HG02981 (cell line): ENCODE data around the gene TRPV4.

Experiments used
- ATAC-seq: cut with Tn5 transposase; IDR thresholded peaks from one replicate; pipeline ENCODE4 v1.9.1; 2021; ENCODE audit warnings: mild to moderate bottlenecking, moderate library complexity; ENCODE audit not compliant: unreplicated experiment

TRPV4 gene

DNA sequence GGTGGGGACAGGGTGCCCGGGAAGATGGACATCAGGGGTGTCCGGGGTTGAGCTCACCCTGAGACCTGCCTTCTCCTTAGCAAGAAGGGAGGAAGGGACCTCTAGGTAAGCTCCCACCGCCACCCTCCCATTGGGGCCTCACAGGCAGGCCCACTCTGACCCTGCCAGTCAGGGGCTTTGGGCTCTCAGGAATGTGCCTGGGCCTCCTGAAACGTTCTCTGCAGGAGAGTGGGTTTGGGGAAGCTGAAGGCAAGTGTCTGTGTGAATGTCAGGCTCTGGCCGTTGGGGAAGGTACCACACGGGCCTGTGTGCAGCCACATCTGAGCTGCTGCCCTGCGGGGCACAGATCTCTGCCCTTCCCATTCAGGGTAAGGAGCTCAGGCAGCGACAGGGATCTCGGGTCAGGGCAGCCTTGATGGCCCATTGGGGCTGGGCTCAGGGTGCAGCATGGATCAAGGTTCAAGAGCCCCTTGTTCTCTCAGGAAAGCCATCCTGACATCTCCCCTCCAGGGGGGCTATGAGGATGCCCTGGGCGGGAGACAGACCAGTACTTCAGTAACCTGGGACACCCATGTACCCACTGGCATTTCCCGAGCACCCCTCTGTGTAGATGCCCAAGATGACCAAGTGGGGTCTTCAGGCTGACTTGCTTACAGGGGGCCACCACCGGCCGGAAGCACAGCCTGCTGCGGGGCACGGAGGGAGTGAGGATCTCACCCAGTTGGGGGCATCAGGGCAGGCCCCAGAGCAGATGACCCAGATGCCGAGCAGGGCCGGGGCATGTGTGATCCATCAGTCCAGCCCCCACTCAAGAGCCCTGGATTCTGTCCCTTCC, 89.9 kb downstream of the TRPV4 start:
- no peak for ATAC-seq

DNA sequence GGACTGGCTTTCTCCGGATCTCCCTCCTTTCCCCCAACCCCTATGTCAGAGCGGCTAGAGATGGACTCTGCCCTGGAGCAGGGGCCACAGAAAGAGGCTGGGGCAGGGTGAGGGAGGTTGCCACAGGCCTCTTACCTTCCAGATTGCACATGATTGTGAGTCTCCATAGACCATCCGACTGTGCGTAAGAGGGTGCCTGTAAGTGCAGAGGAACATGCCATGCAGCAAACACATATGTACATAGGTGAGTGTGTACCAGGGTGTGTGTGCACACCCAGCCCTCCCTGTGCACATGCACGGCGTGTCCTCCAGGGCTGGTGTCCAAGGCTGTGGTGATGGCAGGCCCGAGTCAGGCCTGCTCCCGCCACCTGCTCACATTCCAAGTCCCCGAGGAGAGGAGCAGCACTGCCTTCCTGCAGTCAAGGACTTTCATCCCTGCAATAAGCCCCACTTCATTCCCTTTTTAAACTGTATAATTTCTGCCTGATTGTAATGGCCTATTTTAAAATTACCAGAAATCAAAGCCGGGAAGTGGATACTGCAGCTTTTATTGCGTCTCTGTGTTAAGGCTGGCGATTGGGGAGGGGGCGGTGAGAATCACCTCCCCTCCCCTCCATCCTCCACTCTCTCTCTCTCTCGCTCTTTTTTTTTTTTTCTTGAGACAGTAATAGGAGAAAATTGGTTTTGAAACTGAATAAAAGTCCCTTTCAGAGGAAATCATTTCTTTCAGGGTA, 91.1 kb downstream of the TRPV4 start:
- no peak for ATAC-seq

DNA sequence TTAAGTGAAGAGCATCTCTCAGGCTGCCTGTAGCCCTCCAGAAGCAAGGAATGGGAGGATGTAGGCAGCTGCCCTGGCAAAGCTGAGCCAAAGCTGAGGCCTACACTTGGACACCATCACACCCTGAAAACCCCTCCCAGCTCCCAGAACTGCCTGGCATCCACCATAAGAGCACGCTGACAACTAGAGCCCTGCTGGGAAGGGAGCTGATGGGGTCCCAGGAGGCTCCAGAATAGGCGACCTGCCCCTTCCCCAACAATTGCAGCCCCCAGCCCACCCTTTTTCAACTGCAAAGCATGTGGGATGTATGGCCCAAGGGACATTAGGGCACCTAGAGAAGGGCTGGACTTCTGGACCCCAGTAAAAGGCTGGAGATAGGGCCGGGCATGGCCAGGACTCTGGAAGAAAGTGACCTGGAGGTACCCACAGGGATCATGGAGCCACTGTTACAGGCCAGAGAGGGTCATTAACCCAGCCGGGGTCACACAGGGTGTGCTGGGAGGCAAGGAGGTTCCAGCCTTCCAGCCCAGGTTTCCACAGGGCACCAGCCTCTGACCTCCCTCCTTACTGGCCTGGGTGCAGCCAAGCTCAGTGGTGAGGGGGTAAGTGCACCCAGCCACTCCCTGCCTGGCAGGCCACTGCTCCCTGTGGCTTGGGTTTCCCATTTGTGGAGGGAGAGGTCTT, 91.8 kb downstream of the TRPV4 start:
- ATAC-seq: no peak

DNA sequence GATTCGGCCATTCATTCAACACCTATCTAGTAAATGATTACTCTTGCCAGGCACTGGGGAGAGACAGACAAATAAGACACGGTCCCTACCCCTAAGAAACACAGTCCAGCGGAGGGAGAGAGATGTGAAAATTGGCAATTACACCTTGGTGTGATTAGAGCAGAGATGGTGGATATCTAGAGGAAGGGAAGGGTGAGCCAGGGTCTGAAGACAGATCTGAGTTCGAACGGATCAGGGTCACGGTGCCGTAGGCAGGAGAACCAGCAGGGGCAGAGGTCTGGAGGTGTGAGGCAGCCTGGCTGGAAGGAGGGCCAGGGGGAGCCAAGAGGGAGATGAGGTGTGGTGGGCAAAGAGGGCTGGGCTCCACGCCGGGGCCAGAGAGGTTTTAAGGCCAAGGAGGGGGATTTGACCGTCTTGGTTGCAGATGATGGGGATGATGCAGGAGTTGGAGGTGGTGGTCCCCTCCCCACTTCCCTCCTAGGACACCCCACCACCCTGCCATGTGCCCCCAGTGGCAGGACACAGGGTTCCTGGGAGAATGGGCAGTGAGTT, 92.4 kb downstream of the TRPV4 start:
- ATAC-seq: no peak

DNA sequence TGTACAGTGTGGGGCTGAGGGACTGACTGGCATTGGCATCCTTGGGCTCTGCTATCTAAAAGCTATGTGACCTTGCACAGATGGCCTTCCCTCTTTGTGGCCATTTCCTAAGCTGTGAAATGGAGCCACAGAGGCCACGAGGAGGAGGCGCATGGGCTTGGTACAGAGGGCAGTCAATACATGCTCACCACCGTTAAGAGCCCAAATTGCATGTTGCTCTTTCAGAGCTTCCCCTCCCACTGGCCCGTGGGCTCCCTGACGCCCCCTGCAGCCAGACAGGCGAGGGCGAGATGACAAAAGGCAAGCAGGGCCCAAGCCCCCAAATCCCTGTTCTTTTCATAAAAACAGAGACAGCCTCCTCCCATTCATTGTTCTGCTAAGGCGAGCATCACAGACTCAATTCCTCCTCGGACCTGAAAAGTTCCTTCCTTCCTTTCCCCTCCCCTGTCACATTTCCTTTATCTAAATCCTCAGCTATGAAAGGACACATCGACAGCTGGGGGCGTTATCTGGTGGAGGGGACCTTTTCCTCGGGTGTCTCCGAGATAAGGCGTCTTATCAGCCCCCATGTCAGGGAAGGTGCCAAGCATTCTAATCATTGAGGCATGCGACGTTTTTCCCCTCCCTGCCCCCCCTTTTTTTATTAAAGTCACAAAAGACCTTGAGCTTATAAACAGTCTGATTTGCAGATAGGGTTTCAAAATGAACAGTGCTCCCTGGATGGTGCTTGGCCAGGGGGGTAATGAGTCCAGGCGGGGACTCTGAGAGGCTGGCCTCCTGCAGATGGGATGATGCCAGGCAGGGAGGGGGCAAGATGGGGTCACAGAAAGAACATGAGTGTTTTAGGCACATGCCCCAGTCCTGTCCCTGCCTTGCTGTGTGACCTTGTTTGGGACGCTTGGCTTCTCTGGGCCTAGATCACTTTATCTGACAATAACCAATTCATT, 93.2 kb downstream of the TRPV4 start:
- no peak for ATAC-seq

DNA sequence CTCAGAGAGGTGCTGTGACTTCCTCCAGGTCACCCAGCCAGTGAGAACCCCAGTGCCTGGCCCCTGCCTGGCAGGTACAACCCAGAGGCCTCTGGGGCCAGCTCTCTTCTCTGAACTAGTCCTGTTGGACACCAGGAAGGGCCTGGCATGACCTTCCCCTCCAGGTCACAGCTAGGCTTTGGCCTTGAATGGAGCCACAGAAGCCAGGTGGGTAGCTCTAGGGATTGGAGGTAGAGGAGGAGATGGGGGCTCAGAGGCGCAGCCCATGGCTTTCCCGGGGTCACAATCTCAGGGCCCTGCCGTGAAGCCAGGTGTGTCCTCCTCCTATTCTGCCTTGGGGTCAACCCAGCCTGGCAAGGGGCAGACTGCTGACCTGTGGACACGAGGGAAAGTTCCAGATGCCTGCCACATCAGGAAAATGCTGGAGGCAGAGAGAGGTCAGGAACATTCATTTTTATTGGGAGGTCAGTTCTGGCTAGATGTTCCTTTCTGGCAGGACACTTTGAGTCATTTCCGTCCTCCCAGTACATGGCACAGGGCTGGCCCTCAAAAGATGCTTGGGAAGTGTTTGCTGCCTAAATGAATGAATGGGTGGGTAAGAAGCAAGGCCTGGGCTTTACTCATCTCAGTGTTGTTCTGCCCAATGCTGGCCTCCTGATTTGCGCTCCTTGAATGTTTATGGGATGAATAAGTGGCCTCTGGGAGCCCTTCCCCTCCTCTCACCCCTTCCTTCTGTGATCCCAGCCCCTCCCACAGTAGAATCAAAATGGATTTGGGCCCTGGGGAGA, 94.1 kb downstream of the TRPV4 start:
- no peak for ATAC-seq

DNA sequence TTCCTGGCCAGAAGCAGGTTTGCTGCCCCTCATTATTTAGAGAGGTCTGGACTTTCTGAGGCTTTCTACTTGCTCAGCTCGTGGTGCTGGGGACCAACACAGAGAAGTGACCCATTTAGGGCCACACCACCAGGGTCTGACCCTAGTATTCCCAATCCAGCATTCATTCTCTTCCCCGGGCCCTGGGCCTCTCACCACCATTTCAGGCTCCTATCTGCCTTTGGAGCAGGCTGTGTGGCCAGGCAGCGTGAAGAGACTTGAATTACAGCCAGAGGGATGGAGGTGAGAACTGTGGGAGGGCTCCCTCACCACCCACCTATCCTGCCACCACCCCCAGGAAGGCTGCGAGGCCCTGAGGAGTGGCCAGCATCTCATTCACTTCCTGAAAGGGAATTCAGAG, 95.0 kb downstream of the TRPV4 start:
- ATAC-seq: no peak

DNA sequence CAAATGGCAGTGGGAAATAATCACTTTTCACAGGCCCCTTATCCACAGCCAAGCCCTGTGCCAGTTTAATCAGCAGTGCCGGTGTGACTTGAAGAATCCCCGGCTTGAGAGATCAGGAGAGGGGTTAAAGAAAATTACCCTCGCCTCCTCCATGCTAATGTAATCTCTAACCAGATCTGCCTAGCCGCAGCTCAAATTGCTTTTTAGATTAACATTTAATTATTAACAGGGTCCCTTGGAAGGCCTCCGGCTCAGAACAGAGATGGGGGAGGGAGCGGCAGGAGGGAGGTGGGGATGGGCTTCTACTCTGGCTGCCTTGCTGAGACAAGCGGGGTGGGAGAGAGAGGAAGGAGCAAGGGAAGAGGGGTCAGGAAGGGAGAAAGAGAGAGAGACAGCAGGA, 95.6 kb downstream of the TRPV4 start:
- ATAC-seq: no peak

DNA sequence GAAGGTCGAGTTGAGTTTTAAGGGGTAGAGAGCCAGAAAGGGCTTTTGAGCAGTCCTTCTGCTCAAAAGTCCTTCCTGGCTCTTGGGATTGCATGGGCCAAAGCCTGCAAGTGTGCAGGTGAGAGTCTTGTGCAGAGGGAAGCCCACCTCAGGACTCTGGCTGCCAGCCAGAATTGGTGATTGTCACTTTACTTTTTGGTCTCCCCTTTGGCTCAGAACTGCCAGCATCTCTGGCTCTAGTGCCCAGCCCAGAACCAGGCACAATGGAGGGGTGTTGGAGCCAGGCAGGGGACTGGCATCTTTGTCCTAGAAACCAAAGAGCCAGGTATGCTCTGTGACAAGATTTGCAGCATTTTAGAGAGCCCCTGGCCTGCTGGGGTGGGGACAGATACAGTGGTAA, 96.1 kb downstream of the TRPV4 start:
- ATAC-seq: no peak

DNA sequence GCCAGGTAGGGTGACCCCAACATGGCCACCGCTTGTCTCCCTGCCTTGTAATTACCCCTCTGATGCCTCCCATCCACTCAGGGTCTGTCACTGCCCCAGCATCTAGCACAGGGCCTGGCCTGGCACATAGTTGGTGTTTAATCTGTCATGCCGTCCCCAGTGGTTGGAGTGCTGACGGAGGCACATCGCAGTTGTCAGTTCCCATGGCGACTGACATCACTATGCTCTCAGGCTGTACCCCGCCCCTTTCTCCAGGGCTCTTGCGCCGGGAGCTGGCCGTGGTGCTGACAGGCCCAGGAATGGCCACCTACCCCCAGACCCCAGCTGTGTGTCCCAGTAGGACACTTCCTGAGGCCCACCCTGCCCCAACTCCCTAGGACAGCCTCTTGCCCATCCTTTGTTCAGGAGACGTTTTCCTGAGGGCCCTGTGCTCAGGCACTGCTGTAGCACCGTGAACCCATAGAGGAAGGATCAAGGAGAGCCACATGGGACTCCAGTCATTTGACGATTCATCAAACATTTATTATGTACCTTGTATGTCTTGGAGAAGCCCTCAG, 96.6 kb downstream of the TRPV4 start:
- no peak for ATAC-seq

DNA sequence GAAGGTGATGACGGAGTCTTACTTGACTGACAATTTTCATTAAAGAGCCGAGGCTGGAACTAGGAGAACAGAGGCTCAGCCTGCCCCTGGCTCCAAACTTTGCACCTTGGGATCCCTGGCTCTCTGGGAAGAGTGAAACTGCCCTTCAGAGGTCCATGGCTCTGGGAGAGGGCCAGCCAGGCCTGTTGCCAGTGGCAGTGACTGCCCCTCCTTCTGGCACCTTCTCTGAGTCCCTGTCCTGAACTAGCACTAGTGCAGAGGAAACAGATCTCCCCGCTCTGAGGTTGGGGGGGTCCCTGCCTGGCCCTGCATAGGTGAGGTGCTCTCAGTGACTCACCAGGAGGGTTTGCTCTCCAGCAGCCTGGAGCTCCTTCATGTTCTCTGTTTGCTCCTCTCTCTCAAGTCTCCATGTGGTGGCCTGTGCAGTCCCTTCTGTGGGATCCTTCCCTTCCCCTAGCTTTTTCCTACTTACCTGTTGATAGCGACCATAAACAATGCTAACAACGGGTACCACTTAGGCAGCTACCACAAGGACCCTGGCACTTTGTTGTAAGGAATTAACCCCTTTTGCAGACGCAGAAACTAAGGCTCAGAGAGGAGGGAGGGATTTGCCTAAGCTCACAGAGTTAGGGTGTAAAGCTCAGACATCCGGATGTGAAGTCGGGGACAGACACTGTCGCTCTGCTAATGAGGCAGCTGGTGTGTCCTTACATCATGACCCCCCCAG, 97.2 kb downstream of the TRPV4 start:
- ATAC-seq: no peak

DNA sequence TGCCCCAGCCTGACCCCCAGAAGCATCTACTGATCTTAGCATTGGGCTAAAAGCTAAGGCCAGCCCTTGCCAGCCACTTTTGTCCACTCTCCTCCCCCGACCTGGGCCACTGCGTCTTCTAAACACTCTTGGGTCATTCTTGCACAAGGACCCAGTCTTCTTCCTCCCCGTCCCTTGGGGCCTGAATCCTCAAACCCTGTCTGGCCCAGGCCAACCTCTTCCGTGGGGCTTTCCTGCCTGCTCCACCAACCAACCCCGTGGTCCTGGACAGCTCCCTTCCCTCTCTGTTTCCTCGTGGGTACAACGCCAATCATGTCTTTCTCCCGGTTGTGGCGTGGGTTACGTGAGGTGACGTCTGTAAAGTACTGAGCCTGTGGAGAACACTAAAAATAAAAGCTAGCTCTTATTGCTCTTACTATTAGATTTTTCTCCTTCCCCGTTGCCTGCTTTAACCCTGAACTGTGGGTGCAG, 98.1 kb downstream of the TRPV4 start:
- ATAC-seq: no peak

DNA sequence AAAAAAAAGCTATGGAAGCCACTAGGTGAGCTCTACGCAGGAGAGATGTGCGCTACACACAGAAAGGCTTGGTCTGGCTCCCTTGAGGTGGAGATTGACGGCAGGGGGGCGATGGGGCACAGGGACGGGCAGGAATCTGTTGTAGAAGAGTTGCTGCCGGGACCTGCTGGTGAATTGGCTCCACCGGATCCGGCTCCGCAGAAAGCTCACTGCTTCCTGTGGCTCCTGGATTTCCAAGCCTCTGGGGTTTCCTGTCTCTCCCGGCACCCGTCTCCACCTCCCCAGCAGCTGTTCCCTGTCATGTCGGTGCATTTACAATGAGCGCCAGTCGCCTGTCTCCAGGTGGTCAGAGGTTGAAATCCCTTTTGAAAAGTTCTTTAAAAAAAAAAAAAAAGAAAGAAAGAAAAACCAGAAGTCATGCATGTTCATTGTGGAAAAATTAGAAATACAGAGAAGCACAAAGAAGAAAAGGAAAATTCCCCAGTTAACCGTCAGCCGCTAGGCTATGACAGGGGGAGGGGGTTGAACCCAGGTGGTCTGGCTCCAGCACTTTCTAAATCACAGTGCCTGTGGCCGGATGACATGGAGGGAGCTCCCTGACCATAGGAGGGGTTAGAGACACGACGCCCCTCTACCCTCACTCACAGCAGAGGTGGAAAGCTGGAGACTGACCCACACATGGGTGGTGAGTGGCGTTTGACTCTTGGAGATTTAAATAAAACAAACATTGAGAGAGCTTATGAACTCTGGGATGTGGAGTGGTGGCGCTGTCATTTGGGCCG, 98.8 kb downstream of the TRPV4 start:
- no peak for ATAC-seq
